GM18498 (cell line): Measurements from ENCODE around the gene THY1.
"Not testable (repeated sequence)": the region's sequence is repeated elsewhere in the genome, so short reads cannot be mapped to it uniquely, and the experiment has no call there.

Experiments
- ATAC-seq: cut with Tn5 transposase; IDR thresholded peaks from one replicate; pipeline ENCODE4 v1.9.1; 2021; ENCODE audit warnings: mild to moderate bottlenecking, moderate library complexity; ENCODE audit not compliant: unreplicated experiment

THY1 gene

GRCh38 chr11:119422809-119423508, at the start of gene THY1:
Gene THY1 (minus strand): TSS chr11:119423172. CDS start chr11:119420905, 2,267 bp downstream.
- ATAC-seq, result no peak

- ATAC-seq, result no peak
Measured at GRCh38 chr11:119472186-119472855, 49.3 kb upstream of the THY1 start.

DNA sequence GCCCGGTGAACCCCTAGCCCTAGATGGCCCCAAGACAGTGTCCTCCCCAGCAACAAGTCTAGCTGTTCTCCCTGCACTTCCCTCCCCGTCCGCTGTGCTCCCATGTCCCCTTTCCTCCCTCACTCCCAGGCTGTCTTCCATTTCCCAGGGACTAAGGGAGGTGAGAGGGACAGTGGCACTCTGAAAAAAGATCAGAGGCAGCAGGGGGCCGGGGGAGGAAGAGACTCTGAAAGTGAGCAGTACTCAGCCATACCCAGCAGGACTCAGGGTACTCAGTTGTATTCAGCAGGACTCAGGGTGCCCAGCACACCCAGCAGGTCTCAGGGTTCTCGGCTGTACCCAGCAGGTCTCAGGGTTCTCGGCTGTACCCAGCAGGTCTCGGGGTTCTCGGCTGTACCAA, 48.4 kb upstream of the THY1 start:
- ATAC-seq, result no peak

DNA sequence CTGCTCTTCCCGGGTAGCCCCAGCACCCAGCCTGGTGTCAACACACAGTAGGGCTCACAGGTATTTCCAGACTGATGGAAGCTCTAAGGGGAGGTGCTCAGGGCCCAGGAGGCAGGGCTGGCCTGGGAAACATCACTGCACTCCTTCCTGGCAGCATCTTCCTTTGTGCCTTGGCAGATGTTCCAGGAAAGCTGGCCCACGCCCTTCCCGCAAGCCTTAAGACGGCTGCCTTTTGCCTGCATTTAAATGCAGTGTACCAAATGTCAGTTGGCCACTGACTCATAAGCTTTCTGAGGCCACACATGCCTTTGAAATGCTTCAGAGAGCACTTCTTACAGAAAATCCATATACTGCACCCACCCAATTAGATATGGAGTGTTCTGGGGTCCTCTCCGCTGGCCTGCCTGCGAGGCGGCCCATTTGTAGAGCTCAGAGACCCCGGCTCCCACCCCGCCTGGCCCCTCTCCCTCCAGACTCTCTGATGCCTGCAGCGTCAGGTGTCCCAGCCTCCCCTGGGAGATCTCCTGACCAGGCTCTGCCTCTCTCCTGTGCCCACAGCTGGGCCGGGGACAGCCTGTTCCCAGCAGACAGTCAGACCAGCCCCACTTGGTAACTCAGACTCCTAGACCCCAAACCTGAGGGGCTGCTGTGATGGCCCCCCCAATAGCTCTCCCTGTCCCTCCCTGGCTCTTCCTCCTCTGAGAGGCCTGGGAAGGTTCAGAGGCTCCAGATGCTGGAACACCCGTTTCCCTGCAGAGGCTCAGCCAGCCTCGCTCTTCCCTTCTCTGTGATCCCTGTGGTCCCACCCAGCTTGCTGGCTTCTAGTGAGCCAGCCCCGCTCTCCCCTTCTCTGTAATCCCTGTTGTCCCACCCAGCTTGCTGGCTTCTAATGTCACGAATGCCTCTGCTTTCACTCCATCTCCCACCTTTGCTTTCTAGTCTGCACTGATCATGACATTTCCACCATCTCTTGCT, 47.6 kb upstream of the THY1 start:
- ATAC-seq, result no peak

- no peak for ATAC-seq
Measured at GRCh38 chr11:119469506-119469905, 46.5 kb upstream of the THY1 start.

DNA sequence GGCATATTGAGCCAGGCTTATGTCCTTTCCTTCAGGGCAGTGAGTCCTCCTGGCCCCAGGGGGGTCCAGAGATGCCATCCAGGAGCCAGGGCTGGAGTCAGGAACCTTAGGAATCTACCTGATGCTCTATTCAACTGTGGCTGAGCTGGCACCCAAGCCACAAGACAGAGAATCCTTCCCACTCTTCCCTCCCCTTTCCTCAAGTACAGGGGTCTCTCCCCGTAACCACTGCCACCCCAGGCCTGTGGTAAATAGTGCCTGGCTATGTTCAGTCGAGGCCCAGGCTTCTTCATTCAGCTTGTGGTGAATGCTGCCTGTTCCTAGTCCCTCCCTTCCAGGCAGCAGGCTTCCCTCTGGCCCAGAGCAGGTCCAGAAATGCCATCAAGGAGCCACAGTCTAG, 45.5 kb upstream of the THY1 start:
- ATAC-seq, result no peak

DNA sequence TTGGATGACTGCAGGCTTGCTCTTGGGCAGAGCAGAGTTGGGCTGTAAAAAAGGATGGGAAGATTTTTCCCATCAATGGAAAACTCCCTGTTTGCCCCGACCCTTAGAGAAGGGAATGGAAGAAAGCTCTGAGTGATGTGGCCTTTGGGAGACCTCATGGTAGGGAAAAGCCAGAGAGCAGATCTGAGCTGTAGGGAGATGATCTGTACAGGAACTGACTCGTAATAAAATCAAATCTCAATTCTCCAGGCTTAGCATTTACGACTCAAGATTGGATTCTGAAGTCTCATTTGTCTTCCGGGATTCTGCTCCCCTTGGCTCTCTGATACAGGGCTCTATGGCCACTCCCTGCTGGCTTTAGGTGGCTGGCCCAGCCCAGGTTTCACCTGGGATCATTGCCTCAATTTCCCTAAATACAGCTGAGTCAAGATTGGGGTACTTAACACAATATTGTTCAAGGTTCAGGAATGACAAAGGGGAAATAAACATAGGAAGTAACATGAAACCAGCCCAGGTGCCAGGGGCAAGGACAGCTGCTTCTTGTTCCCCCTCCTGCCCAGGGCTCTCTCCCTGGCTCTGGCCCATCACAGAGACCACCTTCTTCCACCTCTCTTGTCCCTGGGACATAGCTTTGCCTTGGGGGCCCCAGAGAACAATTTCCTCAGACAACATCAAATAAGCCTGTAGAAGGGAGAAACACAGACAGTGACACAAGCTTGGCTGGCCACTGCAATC, 38.4 kb upstream of the THY1 start:
- no peak for ATAC-seq

DNA sequence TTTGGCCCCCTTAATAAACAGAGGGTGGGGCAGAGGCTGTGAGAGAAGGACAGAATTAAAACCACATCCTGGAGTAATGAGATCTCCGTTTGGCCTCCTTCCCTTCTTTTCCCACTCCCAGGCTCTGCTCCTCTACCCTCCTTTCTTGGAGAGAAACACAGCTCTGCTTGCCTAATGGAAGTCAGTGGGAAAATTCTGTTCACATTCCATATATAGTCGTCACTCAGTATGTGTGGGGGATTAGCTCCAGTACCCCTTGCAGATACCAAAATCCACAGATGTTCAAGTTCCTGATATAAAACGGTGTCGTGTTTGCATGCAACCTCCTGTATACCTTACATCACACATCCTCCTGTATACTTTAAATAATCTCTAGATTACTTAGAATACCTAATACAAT, 37.6 kb upstream of the THY1 start:
- ATAC-seq, result no peak

- no peak for ATAC-seq
Measured at GRCh38 chr11:119460097-119460496, 37.1 kb upstream of the THY1 start.

- ATAC-seq, result no peak
Measured at GRCh38 chr11:119459293-119459976, 36.5 kb upstream of the THY1 start.

DNA sequence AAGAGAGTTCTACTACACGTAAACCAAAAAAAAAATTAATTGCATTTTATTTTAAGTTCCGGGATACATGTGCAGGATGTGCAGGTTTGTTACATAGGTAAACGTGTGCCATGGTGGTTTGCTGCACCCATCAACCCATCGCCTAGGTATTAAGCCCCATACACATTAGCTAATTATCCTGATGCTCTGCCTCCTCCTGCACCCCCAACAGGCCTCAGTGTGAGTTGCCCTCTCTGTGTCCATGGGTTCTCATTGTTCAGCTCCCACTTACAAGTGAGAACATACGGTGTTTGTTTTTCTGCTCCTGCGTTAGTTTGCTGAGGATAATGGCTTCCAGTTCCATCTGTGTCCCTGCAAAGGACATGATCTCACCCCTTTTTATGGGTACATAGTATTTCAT, 32.7 kb upstream of the THY1 start:
- ATAC-seq, result not testable (repeated sequence)

- ATAC-seq, result not testable (repeated sequence)
Measured at GRCh38 chr11:119455241-119455640, 32.3 kb upstream of the THY1 start.

- no peak for ATAC-seq
Measured at GRCh38 chr11:119453881-119454280, 30.9 kb upstream of the THY1 start.

GRCh38 chr11:119450590-119451326, 27.8 kb upstream of the THY1 start:
- no peak for ATAC-seq

DNA sequence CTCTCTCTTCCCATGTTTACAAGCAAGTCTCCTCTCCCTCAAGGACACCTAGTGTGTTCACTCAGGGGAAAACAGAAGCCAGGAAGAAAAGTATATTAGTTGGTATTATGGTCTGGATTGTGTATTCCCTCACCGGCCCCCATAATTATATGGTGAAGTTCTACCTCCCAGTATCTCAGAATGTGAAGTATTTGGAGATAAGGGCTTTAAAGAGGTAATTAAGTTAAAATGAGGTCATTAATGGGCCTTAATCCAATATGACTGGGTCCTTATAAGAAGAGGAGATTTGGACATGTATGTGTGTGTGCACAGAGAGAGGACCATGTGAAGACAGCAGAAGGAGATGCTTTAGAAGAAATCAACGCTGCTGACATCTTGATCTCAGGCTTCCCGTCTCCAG, 26.5 kb upstream of the THY1 start:
- ATAC-seq, result no peak

GRCh38 chr11:119448380-119448779, 25.4 kb upstream of the THY1 start:
- ATAC-seq, result no peak

- ATAC-seq, result no peak
Measured at GRCh38 chr11:119447664-119448242, 24.8 kb upstream of the THY1 start.

DNA sequence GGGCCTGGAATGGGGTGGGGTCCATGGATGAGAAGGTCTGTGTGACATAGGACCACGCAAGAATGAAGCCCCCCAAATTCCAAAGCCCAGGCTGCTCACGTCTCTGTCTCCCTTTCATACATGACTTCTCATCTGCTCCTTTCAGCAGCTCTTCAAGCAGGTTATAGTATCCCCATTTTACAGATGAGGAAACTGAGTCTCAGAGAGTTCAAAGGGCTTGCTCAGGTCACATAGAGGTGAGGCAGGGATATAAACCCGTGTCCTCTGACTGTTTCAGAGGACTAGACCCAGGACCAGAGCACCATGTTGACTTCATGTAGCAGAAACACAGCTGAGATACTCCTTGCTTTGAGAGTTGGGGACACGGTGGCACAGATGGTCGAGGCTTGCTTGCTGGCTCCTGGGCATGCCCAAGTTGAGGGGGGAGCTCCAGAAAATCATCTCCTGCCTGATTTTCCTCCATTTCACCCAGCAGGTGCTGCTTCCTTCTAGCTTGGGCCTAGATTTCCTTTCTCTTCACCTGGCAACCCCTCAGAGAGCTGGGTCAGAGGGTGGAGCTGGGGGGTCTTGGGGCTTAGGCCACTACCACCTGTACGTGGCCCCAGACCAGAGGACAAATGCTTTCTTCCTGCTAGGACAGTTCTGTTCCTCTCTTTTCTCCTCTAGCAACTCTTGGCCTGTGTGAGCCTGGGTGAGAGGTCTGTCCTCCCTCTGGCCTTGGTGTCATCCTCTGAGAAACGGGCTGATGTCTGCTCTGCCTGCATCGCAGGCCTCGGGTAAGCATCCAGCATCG, 24.1 kb upstream of the THY1 start:
- ATAC-seq, result no peak
